Measurements from ENCODE around the gene ELL2. TPM values are rescaled to one million over a fixed set of nuclear protein-coding genes. Genes with fewer than 3 reads are reported as not detected.
"Not testable (repeated sequence)": the region's sequence is repeated elsewhere in the genome, so short reads cannot be mapped to it uniquely, and the experiment has no call there.

ELL2 gene
- total RNA-seq, 2 donors from 2014 or later = 39.1 to 77.7 TPM

DNA sequence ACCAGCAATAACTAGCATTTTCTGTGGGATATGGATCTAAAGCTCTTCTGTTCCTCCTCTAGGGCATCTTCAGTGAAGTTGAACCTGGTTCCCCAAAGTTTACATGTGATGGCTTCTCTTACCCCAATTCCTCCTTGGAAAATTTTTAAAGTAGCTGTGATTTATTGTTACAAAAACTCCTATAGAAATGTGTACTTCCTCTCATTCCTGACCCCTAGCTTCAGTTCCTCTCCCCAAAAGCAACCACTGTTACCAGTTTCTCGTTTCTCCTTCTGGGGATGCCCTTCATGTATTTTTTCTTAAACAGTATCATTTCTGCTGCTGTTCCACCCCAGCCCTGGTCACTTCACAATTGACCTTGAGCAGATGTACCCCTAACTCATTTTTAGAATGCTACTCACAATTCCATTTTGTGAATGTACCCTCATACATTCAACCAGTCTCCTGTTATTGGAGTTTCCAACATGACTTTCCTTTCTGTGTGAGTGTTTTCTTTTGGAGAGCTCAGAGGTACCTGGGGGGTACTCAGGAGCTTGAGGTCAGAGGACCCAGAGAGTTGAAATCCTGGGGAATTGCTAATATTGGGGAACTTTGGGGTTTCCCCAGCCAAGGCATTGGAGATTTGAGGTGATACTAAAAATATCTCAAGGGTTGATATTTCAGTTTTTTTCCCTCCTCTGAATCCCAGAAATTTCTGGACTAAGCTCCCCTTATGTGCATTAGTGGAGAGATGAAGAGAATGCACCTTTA is 120.5 kb downstream of the ELL2 start:
- no peak for ATAC-seq
- DNase-seq = no peak
- intact Hi-C loops (cut with DNase I) = loop anchor here in 1 of 2 donors (10.0 kb wide), 1 partner anchor 196 kb away; the partner anchor contains the start of gene RFESD

DNA sequence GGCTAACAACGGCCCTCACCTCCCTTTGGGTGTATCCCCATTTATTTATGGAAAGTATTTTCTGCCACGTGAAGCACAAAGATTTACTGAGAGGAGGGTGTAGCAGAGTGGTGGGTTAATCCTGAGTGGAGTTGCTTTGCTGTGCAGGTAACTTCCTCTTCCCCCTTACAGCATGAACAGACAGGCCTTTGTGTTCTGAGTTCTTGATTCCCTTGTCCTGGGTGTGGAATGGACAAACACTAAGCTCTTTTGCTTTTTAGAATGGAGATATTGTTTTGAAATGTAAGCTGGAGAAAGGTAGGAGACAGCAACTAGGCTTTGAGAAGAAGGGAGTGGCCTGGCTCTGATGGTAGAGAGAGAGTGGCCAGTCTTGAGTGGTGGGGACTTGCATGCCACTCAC is 122.0 kb downstream of the ELL2 start:
- DNase-seq (no peak), ATAC-seq (no peak)
- intact Hi-C loops (cut with DNase I) = loop anchor here in 1 of 2 donors (10.0 kb wide), 1 partner anchor 195 kb away; the partner anchor contains the start of gene RFESD

DNA sequence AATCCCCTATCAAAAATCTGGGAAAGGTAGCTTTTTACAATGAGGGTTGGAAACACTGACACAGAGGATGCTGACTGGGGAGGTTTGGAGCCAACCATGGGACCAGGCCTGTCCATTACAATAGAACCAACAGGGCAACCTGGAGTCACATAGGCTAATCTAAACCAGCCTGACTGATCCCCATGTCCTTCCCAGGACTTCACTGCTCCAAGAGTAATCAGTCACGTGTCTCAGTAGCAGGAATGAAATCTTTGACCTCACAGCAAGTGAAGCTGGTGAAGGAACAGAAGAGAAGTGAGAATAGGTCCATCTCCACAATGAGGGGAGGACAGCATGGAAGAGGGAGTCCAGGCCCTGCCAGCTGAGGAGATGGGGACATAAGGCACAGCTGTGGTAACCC is 123.1 kb downstream of the ELL2 start:
- ATAC-seq (no peak), DNase-seq (no peak)
- intact Hi-C loops (cut with DNase I) = no loop called here

DNA sequence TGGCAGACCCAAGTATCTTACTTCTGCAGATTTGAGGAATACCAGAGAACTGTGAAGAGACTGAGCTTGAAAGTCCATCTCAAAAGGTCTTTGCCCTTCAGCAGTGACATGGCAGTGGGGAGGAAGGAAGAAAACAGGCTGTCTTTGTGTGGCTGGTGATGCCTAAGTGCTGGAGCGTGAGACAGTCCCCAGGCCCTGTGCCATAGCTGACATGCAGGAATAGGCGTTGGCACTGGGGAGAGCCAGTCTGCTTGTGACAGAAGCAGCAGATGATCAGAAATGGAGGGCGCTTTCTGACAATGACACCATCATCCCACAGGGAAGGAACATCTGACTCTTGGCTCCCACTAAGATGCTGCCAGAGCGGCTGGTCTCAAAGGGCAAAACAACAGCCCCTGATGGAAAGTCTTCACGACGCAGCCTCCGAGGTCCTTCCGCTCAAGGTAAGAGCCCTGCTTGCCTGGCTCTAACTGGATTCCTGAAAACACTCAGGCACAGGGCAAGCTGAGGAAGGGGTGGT is 123.6 kb downstream of the ELL2 start:
- ATAC-seq = no peak
- no peak for DNase-seq
- intact Hi-C loops (cut with DNase I) = no loop called here

DNA sequence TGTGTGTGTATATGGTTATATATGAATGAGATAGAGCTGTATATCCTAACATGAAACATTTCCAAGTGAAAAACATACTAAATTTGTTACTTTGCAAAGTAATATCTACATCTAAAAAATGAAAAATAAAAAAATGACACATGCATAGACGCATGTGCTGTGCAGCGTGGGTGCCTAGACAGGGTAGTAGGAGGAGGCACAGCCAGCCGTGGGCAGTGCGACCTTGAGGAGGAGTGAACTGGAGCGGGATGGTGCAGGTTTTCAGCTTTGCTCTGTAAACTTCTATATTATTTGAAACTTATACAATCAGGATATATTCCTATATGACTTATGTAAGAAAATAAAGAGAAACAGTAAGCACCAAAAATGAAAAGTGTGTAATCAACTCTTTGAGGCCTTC is 124.2 kb downstream of the ELL2 start:
- ATAC-seq (no peak), DNase-seq (no peak)
- intact Hi-C loops (cut with DNase I) = no loop called here

DNA sequence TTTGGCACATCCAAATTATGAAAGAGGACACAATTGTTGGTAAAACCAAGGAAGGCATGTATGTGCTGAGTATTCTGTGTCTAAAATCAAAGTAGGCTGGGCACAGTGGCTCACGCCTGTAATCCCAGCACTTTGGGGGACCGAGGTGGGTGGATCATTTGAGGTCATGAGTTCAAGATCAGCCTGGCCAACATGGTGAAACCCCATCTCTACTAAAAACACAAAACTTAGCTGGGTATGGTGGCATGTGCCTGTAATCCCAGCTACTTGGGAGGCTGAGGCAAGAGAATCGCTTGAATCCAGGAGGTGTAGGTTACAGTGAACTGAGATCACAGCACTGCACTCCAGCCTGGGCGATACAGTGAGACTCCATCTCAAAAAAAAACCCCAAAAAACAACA is 124.7 kb downstream of the ELL2 start:
- ATAC-seq; intact Hi-C loops (cut with DNase I); DNase-seq: not testable (repeated sequence)

DNA sequence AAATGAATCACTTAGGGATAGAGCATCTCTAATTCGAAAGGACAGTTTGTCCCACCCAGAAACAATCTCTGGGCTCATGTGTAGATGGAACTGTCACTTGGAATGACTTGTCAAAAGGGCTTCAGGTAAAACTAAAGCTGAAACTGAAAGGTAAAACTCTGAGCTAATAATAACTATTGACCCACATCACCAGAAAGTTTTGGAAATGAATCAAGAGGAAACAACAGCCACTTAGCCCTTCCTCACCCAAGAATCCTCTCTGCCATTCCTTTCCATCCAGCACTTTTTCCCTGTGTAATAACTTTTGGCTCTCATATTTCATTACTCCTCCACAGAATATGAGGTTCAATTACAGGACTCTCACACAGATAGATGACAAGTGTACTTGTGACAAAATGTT is 125.1 kb downstream of the ELL2 start:
- ATAC-seq = no peak
- intact Hi-C loops (cut with DNase I) = no loop called here
- DNase-seq = no peak

DNA sequence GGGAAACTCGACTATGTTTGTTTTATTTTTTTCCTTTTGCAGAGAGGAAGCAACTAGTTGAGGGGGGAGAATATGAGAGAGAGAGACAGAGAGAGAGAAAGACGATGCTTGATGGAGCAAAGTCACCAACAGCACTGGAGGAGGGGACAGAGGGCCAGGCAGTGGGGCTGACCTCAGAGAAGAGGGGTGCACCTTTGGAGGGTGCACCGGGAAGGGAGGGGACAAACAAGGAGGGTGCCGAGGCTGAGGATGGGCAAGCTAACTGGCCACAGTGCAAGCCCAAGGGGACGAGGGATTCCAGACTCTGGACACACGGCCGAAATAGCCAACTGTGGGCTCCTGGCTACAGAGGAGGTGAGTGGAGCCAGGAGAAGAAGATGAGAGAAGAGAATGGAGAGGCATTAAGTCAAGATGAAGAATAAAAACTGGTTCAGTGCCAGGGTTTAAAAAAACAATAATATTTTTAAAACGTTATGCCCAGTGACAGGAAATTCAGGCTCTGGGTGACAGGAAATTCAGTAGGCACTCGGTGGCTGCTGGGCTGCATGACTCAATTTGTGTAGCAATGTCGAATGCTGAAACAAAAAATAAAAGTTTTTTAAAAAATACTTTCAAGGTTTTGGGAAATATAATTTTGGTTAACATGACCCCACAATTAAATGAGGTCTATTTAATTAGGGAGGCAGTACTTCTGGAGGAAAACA is 125.8 kb downstream of the ELL2 start:
- intact Hi-C loops (cut with DNase I) = no loop called here
- ATAC-seq (peak in 1 of 2 donors; percentile 10), DNase-seq (no peak)

Other genes with a start within 250 kb of the ELL2 start
- gene RHOBTB3, start 230.5 kb downstream of the ELL2 start, total RNA-seq = 100 to 1,000 TPM; 101 to 110 TPM
- 10 to 100 TPM; 73.1 to 76.0 TPM for gene GLRX, start 139.1 kb downstream of the ELL2 start, total RNA-seq

Data from left cardiac atrium (tissue), 4 donors.